Pulmonary artery endothelial cell (primary cell): Measurements from ENCODE around the gene SORL1. TPM values are rescaled to one million over a fixed set of nuclear protein-coding genes. Genes with fewer than 3 reads are reported as not detected.

ENCODE experiments used
- total RNA-seq: library from RNA; depleted of rRNA; stranded (reverse); fragments of >200 nt; gene quantifications from 2 replicates; pipeline ENCODE4 v1.2.3, GENCODE V29; 2014

SORL1 gene
- total RNA-seq, 1 donor from 2014 or later: 0.26 TPM

Other genes starting within 250 kb of the SORL1 start
- 51.1 and 58.5 TPM in 2 replicates for gene SC5D, start 159.5 kb upstream of the SORL1 start, total RNA-seq